ENCODE data around the gene HES1. TPM values are rescaled to one million over a fixed set of nuclear protein-coding genes. Genes with fewer than 3 reads are reported as not detected.
A peak's percentile ranks its signal among the peaks of the same experiment; 100 is the strongest.

The HES1 gene
- total RNA-seq, 1 donor from 2014 or later: 36.2 TPM

- Mint-ChIP-seq H3K4me3 (peak overlapping the region; percentile 72), H3K4me1 (peaks cover 68% of the 10 kb centered on the region), H3K9me3 (no peaks in the 10 kb centered on the region), H3K36me3 (ENCODE audit: low read depth) (no peaks in the 10 kb centered on the region), H3K27ac (ENCODE audit: unreplicated experiment) (peak overlapping the region; percentile 85), H3K27me3 (ENCODE audit: low read depth) (peaks cover 12% of the 10 kb centered on the region)
- TF ChIP-seq CTCF (conservative IDR thresholded peaks at IDR 0.05): no peak
- no peak for DNase-seq (ENCODE audit: low read depth, low spot score)
These were observed 30.9 kb downstream of the HES1 start for GRCh38 chr3:194166682-194167479.

GRCh38 chr3:194167480-194168282 lies 31.7 kb downstream of the HES1 start:
- Mint-ChIP-seq H3K27ac (ENCODE audit: unreplicated experiment) (peak overlapping the region; percentile 46), H3K4me3 (peak overlapping the region; percentile 72), H3K4me1 (peaks cover 67% of the 10 kb centered on the region), H3K27me3 (ENCODE audit: low read depth) (peaks cover 8% of the 10 kb centered on the region), H3K36me3 (ENCODE audit: low read depth) (peaks cover 2% of the 10 kb centered on the region), H3K9me3 (no peaks in the 10 kb centered on the region)
- no peak for DNase-seq (ENCODE audit: low read depth, low spot score)
- TF ChIP-seq CTCF (conservative IDR thresholded peaks at IDR 0.05): no peak

GRCh38 chr3:194168994-194169393 lies 33.0 kb downstream of the HES1 start:
- Mint-ChIP-seq H3K4me1 (peaks cover 64% of the 10 kb centered on the region), H3K9me3 (no peaks in the 10 kb centered on the region), H3K27me3 (ENCODE audit: low read depth) (peaks cover 4% of the 10 kb centered on the region), H3K4me3 (peak overlapping the region; percentile 42), H3K36me3 (ENCODE audit: low read depth) (peaks cover 2% of the 10 kb centered on the region), H3K27ac (ENCODE audit: unreplicated experiment) (no peak overlapping the region)
- DNase-seq (ENCODE audit: low read depth, low spot score): no peak
- TF ChIP-seq CTCF (conservative IDR thresholded peaks at IDR 0.05): no peak

- Mint-ChIP-seq H3K4me1 (peaks cover 59% of the 10 kb centered on the region), H3K27me3 (ENCODE audit: low read depth) (peaks cover 2% of the 10 kb centered on the region), H3K9me3 (no peaks in the 10 kb centered on the region), H3K4me3 (peak overlapping the region; percentile 42), H3K27ac (ENCODE audit: unreplicated experiment) (no peak overlapping the region), H3K36me3 (ENCODE audit: low read depth) (peaks cover 2% of the 10 kb centered on the region)
- TF ChIP-seq CTCF (conservative IDR thresholded peaks at IDR 0.05): no peak
- DNase-seq (ENCODE audit: low read depth, low spot score): no peak
These were observed 33.6 kb downstream of the HES1 start for GRCh38 chr3:194169595-194169994.

- TF ChIP-seq CTCF (conservative IDR thresholded peaks at IDR 0.05): no peak
- Mint-ChIP-seq H3K4me3 (no peak overlapping the region), H3K27me3 (ENCODE audit: low read depth) (peaks cover 5% of the 10 kb centered on the region), H3K36me3 (ENCODE audit: low read depth) (peaks cover 2% of the 10 kb centered on the region), H3K9me3 (no peaks in the 10 kb centered on the region), H3K4me1 (peaks cover 50% of the 10 kb centered on the region), H3K27ac (ENCODE audit: unreplicated experiment) (no peak overlapping the region)
- no peak for DNase-seq (ENCODE audit: low read depth, low spot score)
These were observed 34.8 kb downstream of the HES1 start for GRCh38 chr3:194170793-194171192.
